ENCODE results near the gene CYREN. TPM values are rescaled to one million over a fixed set of nuclear protein-coding genes. Genes with fewer than 3 reads are reported as not detected.
A peak's percentile ranks its signal among the peaks of the same experiment; 100 is the strongest.

CYREN gene
- total RNA-seq, 2 donors from 2014 or later = 27.2 to 28.2 TPM

DNA sequence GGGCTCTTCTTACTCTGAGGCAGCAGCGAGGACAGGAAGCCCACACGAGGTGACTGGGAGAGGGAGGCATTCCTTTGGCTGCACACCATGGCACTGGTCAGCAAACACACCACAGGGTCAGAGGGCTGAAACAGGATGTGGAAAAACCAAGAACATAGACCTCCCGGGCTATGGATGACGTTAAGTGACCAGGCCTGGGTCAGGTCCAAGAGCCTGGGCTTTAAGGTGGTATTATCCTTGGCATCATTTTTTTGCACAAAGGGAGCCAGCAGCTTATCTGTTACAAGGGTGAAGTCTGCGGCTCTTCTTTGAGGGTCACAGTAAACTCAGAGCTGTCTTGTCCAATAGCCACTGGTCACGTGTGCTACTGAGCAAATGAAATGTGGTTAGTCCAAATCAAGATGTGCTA, 33.8 kb upstream of the CYREN start:
- H3K9me3 Mint-ChIP-seq = no peaks in the 10 kb centered on the region
- peak overlapping the region in 1 of 2 donors; percentile 12 for H3K27ac Mint-ChIP-seq
- peaks cover 17 to 25% of the 10 kb centered on the region in 2 donors for H3K36me3 Mint-ChIP-seq
- ATAC-seq (no peak), DNase-seq (ENCODE audit: low spot score in 2 of 2) (no peak)

- Mint-ChIP-seq H3K27ac (no peak overlapping the region), H3K9me3 (no peaks in the 10 kb centered on the region), H3K36me3 (peaks cover 20 to 22% of the 10 kb centered on the region in 2 donors)
- no peak for DNase-seq (ENCODE audit: low spot score in 2 of 2)
- no peak for ATAC-seq
Observed at GRCh38 chr7:135201350-135201749, 30.8 kb upstream of the CYREN start.

- DNase-seq (ENCODE audit: low spot score in 2 of 2) (no peak), ATAC-seq (no peak)
- H3K9me3 Mint-ChIP-seq = no peaks in the 10 kb centered on the region
- H3K27ac Mint-ChIP-seq = no peak overlapping the region
- H3K36me3 Mint-ChIP-seq = peaks cover 15 to 26% of the 10 kb centered on the region in 2 donors
Observed at GRCh38 chr7:135200821-135201331, 30.4 kb upstream of the CYREN start.

DNA sequence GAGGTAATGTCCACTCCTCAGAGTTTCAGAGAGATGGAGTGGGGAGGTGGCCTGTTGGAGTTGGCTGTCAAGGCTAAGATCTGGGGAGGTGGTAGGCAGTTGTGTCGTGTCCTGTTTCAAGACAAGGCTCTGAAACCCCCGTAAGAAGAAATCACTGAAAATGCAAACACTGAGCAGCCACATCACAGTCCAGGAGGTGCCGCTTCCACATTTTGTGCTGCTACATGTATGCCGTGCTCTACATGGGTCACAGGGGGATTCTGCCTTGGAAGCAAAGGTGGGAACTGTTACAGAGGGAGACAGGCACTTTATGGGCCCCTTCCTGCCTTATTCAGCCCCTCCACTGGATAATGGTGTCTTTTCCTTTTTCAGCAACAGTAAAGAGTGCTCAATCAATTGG, 28.9 kb upstream of the CYREN start:
- H3K27ac Mint-ChIP-seq = no peak overlapping the region
- no peak for DNase-seq (ENCODE audit: low spot score in 2 of 2)
- peaks cover 14 to 21% of the 10 kb centered on the region in 2 donors for H3K36me3 Mint-ChIP-seq
- no peaks in the 10 kb centered on the region for H3K9me3 Mint-ChIP-seq
- no peak for ATAC-seq

DNA sequence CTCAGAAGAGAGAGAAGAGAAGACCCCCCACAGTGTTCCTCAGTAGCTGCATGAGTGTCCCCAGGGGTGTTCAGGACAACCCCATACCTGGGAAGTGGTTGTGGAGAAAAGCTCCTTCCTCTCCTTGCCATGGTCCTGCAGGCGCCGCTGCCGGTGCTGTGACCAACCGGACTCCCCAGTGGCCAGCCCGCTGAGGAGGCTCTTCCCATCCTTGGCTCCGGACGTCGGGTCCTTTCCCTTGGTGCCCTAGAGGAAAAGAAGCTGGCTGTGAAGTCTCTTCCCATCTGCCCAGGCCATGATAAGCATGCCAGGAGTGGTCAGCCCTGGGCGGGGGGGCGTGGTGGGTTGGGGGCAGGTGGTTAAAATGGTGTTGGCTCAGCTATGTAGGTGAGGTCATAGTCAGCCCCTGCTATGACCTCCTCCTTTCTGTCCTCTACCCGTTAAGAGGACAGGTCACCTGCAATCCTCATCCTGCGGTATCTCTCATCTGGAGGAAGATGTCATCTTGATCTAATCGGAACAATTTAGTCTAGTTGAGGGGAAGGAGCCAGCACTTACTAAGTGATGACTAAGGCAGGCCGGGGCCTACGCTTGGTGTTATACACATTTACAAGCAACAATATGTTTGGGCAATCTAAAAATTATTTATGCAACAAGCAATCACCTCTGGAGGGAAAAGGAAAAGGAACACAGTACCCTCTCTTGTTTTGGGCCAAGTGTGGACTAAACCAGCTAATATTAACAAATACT, 27.6 kb upstream of the CYREN start:
- no peak overlapping the region for H3K27ac Mint-ChIP-seq
- DNase-seq (ENCODE audit: low spot score in 2 of 2) = peak in 1 of 2 donors; percentile 35
- H3K9me3 Mint-ChIP-seq = no peaks in the 10 kb centered on the region
- ATAC-seq = peak in 1 of 2 donors; percentile 20
- H3K36me3 Mint-ChIP-seq = peaks cover 9 to 15% of the 10 kb centered on the region in 2 donors

GRCh38 chr7:135197343-135197742, 26.8 kb upstream of the CYREN start:
- no peaks in the 10 kb centered on the region for H3K9me3 Mint-ChIP-seq
- H3K27ac Mint-ChIP-seq = peak overlapping the region; percentile 35 to 36
- peaks cover 14 to 15% of the 10 kb centered on the region in 2 donors for H3K36me3 Mint-ChIP-seq
- ATAC-seq (peak in 1 of 2 donors; percentile 48), DNase-seq (ENCODE audit: low spot score in 2 of 2) (peak in 1 of 2 donors; percentile 38)

GRCh38 chr7:135195968-135196629, 25.6 kb upstream of the CYREN start:
- peak in 1 of 2 donors; percentile 37 for DNase-seq (ENCODE audit: low spot score in 2 of 2)
- Mint-ChIP-seq H3K9me3 (no peaks in the 10 kb centered on the region), H3K27ac (peak overlapping the region in 1 of 2 donors; percentile 36), H3K36me3 (peaks cover 14 to 15% of the 10 kb centered on the region in 2 donors)
- ATAC-seq = no peak

- no peak for DNase-seq (ENCODE audit: low spot score in 2 of 2)
- Mint-ChIP-seq H3K36me3 (peaks cover 15 to 22% of the 10 kb centered on the region in 2 donors), H3K27ac (no peak overlapping the region), H3K9me3 (no peaks in the 10 kb centered on the region)
- no peak for ATAC-seq
Observed at GRCh38 chr7:135195156-135195555, 24.6 kb upstream of the CYREN start.

- ATAC-seq (no peak), DNase-seq (ENCODE audit: low spot score in 2 of 2) (peak in 1 of 2 donors; percentile 33)
- Mint-ChIP-seq H3K27ac (peak overlapping the region in 1 of 2 donors; percentile 63), H3K36me3 (peaks cover 15 to 24% of the 10 kb centered on the region in 2 donors), H3K9me3 (no peaks in the 10 kb centered on the region)
Observed at GRCh38 chr7:135194494-135195095, 24.1 kb upstream of the CYREN start.

DNA sequence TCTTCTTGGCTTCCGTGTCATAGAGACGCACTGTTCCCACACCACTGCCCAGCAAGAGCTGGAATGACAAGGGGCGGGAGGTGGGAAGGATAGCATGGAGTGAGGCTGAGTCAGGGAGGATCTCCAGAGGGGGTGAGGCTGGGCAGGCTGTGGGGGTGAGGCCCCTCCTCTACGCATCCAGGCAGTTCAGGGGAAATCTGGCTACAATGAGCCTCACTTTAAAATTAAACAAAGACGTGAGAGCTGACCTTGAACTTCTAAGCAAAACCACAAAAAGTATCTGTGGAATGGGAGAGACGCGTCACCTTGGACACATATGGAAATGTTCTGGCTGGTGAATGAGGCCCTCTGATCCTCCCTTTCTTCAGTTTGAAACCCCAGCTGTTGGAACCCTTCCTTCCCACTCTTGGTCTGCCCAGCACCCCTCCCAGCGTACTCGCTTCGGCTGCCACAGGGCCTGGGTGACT, 23.1 kb upstream of the CYREN start:
- no peaks in the 10 kb centered on the region for H3K9me3 Mint-ChIP-seq
- H3K36me3 Mint-ChIP-seq = peaks cover 15 to 19% of the 10 kb centered on the region in 2 donors
- DNase-seq (ENCODE audit: low spot score in 2 of 2) (peak in 1 of 2 donors; percentile 16), ATAC-seq (no peak)
- H3K27ac Mint-ChIP-seq = peak overlapping the region in 1 of 2 donors; percentile 63

GRCh38 chr7:135192914-135193536, 22.5 kb upstream of the CYREN start:
- DNase-seq (ENCODE audit: low spot score in 2 of 2) (peak in 1 of 2 donors; percentile 47), ATAC-seq (no peak)
- peaks cover 15 to 19% of the 10 kb centered on the region in 2 donors for H3K36me3 Mint-ChIP-seq
- peak overlapping the region; percentile 63 to 82 for H3K27ac Mint-ChIP-seq
- no peaks in the 10 kb centered on the region for H3K9me3 Mint-ChIP-seq

GRCh38 chr7:135190703-135191102, 20.2 kb upstream of the CYREN start:
- Mint-ChIP-seq H3K9me3 (no peaks in the 10 kb centered on the region), H3K27ac (no peak overlapping the region), H3K36me3 (peaks cover 7 to 23% of the 10 kb centered on the region in 2 donors)
- ATAC-seq (no peak), DNase-seq (ENCODE audit: low spot score in 2 of 2) (no peak)

DNA sequence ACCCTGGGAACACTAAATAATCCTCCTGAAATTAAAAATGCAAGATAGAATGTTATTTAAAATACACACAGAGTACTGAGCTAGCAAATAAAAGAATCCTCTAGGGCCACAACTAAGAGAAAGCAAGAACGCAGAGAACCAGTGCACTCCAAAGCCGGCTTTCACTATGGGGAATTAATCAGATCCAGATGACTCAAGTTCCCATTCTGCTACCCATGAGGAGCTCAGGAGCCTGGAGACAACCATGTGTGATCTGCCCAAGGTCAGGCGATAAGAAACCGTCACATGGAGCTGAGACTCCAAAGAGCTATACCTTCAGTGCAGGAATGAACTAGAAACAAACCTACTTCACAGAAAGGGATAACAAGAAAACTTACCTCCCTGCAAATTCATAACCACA, 19.5 kb upstream of the CYREN start:
- ATAC-seq (no peak), DNase-seq (ENCODE audit: low spot score in 2 of 2) (peak in 1 of 2 donors; percentile 16)
- Mint-ChIP-seq H3K9me3 (no peaks in the 10 kb centered on the region), H3K27ac (no peak overlapping the region), H3K36me3 (peaks cover 11 to 23% of the 10 kb centered on the region in 2 donors)

GRCh38 chr7:135189221-135189662, 18.7 kb upstream of the CYREN start:
- H3K9me3 Mint-ChIP-seq = no peaks in the 10 kb centered on the region
- DNase-seq (ENCODE audit: low spot score in 2 of 2) = no peak
- H3K36me3 Mint-ChIP-seq = peaks cover 12 to 30% of the 10 kb centered on the region in 2 donors
- H3K27ac Mint-ChIP-seq = no peak overlapping the region
- no peak for ATAC-seq

GRCh38 chr7:135188298-135188984, 17.9 kb upstream of the CYREN start:
- DNase-seq (ENCODE audit: low spot score in 2 of 2) (peak in 1 of 2 donors; percentile 25), ATAC-seq (no peak)
- Mint-ChIP-seq H3K27ac (peak overlapping the region in 1 of 2 donors; percentile 48), H3K9me3 (peaks cover 3 to 5% of the 10 kb centered on the region in 2 donors), H3K36me3 (peaks cover 17 to 37% of the 10 kb centered on the region in 2 donors)

DNA sequence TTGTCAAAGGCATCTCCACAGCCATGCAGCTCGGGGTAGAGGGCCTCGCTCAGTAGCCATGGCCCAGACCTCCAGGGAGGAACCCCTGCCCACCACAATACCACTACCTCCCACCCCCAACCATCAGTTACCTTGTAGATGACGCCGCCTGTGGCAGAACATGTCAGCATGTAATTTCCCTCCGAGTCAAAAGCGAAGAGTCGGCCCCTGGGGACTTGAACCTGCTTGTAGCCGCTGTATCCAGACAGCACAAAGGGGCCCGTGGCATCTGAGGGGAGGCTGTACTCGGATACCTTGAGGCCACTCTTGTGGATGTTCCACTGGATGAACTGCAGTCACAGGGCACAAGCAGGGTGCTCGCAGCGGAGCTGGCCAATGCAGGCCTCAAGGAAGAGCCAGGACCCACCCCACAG, 16.3 kb upstream of the CYREN start:
- DNase-seq (ENCODE audit: low spot score in 2 of 2) = no peak
- ATAC-seq = peak in 1 of 2 donors; percentile 43
- H3K27ac Mint-ChIP-seq = peak overlapping the region in 1 of 2 donors; percentile 66
- peaks cover 11 to 12% of the 10 kb centered on the region in 2 donors for H3K9me3 Mint-ChIP-seq
- peaks cover 33 to 45% of the 10 kb centered on the region in 2 donors for H3K36me3 Mint-ChIP-seq
